Stimulated activated CD4-positive, alpha-beta T cell treated with anti-CD3 and anti-CD28 coated beads, Interleukin-15, amount 100 ng/mL, for 1 hour (primary cell): ENCODE measurements around the gene RAB3D.

Source experiments
- DNase-seq, 2 donors: peaks; one replicate each; pipeline ENCODE4 v3.0.0-alpha.2; 2020; ENCODE audit warnings: low read depth in 1 of 2, low spot score in 1 of 2

The RAB3D gene

DNA sequence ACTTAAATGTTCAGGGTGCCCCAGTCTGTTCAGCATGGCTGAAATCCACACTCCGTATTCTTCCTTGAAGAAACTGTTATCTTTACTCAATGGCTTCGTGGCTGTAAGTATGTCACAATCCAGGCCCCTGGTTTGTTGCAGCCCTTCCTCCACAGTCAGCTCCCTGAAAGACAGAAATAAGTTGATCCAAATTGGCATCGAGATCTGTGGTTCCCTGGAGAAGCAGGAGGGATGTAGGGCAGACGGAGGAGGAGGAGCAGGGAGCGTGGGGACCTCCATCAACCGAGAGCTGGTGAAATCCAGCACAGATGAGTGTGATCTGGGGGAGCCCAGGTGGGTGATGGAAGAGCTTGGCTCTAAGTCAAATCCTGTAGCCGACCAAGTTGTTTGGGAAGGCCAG, 43.2 kb downstream of the RAB3D start:
- no peak for DNase-seq

DNA sequence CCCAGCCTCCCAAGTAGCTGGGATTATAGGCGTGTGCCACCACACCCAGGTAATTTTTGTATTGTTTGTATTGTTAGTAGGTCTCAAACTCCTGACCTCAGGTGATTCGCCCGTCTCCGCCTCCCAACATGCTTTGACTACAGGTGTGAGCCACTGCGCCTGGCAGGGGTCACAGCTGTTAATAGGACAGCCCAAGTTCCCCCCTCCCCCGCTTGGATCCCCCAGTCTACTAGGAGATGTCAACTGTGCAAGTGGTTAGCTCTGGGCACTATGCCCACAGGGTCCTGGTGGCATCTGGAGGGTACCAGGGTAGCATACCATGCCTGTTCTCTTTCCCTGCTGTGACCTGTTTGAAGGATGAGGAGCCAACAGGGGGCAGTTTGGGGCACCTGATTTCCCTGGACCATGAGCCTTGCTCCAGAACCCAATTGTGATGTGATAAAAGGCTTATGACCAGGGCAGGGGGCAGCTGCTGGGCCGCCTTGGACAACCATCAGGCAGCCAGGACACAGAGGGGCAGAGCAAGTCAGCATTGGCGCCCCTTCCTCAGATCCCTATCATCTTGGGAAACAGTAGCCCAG, 43.7 kb downstream of the RAB3D start, which contains the start of gene TSPAN16:
Gene TSPAN16 (plus strand): TSS at position 496 of the 581 bp plus-strand sequence. CDS start 138 bp downstream, outside the sequence.
- DNase-seq = no peak

DNA sequence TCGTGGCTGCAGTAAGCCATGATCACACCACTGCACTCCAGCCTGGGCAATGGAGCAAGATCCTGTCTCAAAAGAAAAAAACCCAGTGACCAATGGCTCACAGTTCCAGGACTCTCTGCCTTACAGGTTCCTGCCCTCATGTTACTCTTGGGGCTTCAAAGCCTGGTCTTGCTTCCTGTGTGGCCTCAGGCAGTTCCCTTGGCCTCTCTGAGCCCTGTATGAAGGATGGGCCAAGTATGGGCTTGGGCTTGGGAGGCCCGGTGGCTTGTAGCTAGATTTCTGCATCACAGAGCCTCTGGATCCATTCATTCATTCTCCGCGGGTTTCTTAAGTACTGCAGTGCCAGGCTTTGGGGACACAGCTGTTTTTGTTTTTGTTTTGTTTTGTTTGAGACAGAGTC, 44.3 kb downstream of the RAB3D start:
- no peak for DNase-seq

DNA sequence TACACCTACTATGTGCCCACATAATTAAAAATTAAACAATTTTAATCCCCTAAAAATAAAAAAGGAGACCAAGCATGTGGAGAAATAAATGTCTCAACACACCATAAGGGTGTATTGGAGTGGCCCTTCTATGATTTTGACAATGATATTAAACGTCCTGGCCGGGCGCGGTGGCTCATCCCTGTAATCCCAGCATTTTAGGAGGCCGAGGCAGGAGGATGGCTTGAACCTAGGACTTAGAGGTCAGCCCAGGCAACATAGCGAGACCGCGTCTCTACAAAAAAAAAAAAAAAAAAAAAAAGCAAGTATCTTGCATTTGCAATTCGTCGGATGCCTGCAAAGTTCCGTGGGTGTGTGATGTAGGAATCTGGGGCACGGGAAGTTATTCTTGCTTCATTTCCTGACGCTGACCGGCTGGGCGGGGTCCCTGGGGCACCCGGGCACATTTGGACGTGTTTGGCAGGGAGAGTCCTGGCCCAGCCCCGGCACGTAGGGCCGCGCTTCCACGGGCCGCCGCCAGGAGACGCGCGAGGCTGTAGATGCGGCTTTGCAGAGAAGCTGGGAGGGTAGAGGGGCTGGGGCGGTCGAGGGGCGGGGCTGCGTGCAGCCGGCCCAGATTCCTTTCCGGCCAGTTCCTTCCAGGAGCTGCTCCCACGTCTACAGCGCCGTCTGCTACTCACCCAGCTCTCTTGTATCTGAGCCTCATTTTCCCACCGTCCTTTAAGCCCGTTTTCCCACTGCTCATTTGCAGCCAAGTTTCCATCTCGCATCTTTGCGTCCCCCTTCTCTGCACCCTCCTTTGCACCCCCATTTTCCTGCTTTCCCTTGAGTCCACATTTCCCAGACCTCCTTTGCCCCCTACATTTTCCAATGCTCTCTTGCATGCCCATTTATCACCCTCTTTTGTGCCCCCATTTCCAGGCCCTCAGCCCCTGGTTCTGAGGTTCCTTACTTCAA, 45.7 kb downstream of the RAB3D start:
- DNase-seq = peak; percentile 61 to 82

DNA sequence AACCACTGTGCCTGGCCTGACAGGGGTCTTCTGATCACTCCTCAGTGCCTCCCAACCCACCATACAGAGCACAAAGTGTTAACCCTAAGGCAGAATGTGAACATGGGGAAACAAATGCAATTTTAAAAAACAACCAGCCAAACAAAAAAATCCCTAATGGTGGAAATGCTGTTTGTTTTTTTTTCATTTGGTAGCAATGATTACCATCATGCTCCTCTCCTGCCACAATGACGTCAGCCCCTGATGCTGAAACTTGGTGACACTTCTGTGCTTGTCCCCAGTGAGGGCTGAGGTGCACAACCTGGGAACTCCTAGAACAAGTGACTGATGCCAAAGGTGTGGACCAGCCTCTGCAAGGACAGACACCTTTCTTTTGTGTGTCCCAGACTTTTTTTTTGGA, 47.5 kb downstream of the RAB3D start:
- no peak for DNase-seq

DNA sequence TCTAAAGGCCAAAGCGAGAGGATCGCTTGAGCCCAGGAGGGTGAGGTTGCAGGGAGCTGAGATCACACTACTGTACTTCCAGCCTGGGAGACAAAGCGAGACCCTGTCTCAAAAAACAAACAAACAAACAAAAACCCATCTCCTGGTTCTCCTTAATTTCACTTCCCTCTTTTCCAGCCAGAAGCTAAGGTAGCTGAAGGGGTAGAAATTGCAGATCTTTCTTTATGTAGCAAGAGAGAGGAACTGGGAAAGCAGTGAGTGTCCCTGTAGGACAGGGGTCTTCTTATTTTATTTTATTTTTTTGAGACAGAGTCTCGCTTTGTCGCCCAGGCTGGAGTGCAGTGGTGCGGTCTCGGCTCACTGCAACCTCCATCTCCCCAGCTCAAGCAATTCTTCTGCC, 48.0 kb downstream of the RAB3D start:
- DNase-seq = no peak

DNA sequence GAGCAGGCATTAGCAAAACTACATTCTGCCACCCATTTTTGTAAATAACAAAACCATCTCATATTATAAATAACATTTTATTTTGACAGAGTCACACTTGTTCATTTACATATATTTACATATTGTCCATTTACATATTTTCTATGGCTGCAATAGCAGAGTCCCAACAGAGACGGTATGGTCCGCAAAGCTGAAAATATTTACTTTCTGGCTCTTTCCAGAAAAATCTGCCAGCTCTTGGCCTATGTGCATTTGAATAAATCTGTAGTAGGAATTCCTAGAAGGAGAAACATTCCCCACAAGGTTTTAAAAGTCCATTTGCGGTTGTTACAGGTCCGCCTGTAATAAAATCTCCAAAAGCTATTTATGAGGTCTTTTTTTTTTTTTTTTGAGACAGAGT, 49.2 kb downstream of the RAB3D start:
- no peak for DNase-seq

DNA sequence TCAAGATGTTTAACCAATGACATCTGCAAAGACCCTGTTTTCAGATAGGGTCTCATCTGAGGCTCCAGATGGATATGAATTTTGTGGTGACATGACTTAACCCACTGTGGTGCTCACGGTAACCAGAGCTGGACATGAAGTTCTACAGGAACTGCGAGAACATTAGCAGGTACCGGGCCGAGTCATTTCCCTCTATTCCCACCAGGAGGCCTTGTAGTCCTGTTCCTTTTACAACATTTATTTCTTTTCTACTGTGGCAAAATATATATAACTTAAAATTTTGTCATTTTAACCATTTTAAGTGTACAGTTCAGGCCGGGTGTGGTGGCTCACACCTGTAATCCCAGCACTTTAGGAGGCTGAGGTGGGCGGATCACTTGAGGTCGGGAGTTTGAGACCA, 51.1 kb downstream of the RAB3D start:
- DNase-seq = no peak

DNA sequence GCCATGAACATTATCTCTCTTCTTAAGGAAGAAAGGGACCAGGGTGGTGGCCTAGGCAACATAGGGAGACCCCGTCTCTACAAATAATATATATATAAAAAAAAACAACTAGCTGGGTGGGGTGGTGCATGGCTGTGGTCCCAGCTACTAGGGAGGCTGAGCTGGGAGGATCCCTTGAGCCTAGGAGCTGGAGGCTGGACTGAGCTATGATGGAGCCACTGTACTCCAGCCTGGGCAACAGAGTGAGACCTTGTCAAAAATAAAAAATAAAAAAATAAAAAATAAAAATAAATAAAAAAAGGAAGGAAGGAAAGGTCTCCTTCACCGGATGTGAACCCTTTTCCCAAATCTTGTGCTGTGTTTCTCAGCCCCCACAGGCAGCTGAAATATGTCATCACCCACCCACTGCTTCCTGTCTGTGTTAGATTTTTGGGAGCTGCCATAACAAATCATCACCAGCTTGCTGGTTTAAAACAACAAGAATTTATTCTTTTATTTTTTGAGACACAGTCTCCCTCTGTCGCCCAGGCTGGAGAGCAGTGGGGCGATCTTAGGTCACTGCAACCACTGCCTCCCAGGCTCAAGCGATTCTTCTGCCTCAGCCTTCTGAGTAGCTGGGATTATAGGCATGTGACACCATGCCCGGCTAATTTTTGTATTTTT, 53.0 kb downstream of the RAB3D start:
- DNase-seq = no peak

DNA sequence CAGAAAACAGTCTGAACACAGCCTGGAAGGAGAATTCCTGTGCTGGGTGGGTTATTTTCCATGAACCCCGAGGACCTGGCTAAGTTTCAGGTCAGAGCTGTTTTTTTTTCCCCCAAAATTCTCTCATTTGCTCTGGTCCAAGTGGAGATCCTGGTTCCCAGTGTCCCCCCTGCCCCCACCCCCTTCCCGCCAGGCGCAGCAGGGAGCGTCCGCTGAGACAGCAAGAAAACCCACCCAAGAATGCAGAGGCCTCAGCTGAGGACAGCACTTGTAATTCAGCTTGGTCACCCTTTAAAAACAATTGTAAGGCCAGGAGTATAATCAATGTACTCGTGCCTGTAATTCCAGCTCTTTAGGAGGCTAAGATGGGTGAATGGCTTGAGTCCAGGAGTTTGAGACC, 54.9 kb downstream of the RAB3D start:
- no peak for DNase-seq

DNA sequence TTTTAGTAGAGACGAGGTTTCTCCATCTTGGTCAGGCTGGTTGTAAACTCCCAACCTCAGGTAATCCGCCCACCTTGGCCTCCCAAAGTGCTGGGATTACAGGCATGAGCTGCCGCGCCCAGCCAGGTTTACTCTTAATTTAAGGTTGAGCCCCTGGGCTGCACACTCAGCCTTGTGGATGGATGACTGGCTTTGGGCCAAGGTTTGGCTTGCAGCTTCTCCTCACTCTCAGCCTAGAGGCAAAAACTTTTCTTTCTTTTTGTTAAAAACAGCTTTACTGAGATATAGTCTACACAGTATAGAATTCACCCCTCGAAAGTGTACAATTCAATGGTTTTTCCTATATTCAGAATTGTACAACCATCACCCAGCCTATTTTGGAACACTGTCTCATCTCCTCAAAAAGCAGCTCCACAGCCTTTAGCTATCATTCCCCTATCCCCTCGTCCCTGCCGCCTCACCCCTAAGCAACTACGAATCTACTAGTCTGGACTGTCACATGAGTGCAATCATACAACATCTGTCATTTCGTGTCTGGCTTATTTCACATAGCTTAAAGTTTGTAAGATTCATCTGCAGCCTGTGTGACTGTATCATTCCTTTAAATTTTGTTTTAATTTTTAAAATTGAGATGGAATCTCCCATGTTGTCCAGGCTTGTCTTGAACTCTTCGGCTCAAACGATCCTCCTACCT, 58.0 kb downstream of the RAB3D start:
- no peak for DNase-seq

DNA sequence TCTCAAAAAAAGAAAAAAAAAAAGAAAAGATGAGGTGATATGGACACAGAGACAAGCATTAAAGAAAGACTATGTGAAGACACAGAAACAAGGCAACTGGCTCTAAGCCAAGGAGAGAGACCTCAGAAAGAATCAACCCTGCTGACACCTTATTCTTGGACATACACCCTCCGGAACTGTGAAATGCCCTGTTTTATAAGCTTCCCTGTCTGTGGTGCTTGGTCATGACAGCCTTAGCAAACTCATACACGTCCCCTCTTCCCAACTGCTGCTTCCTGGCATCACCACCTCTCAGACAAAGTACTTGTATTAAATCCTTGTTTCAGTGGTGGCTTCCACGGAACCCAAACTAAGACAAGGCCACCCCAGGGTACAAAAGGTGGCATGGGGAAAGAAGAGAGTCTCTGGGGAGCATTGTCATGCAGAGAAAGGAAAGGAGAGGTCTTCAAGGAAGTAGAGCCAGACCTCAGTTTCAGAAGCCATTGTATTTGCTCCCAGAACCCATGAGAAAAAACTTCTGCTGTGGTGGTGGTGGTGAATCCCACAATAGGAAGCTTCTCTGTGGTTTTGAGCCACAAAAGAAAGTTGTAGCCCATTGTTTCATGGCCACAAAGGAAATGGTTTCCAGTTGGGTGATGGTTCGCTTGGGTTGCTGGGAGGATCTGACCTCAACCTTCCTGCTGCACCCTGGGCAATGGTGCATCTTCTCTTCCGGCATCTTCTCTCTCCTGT, 59.8 kb downstream of the RAB3D start:
- no peak for DNase-seq

DNA sequence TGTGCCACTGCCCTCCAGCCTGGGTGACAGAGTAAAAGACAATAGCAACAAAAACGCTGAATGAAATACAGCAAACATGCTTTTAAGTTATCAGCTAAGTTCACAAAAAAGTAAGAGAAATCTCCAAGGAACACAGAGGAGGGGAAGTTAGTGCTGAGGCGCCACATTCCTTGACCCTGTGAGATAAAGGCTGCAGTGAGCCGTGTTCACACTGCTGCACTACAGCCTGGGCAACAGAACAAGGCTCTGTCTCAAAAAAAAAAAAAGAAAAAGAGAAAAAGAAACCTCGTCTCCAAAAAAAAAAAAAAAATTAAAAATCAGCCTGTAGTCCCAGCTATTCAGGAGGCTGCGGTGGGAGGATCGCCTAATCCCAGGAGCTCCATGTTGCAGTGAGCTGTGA, 60.8 kb downstream of the RAB3D start:
- no peak for DNase-seq

DNA sequence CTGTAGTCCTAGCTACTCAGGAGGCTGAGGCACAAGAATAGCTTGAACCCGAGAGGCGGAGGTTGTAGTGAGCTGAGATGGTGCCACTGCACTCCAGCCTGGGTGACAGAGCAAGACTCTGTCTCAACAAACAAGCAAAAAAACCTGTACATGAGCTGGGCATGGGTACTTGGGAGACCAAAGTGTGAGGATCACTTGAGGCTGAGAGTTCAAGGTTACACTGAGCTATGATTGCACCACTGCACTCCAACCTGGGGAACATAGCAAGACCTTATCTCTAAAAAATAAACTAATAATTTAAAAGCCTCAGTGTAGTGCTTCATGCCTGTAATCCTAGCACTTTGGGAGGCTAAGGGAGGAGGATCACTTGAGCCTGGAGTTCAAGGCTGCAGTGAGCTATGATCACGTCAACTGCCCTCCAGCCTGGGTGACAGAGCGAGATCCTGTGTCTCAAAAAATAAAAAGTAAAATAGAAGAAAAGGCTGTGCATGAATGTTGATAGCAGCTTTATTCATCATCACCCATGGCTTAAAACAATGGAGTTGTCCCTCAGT, 64.8 kb downstream of the RAB3D start:
- DNase-seq = no peak

DNA sequence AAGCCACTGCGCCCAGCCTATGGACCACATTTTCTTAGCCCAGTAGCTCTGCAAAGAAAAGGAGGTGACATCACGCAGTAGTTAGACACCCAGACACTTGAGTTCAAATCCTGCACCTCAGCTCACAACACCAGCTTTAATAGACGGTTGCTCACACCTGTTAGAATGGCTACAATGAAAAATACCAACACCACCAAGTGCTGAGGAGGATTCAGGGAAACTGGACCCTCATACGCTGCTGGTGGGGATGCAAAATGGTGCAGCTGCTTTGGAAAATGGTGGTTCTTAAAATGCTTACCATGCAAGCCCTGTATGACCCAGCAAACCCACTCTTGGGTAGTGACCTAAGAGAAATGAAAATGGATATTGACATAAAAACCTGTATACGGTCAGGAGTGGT, 65.5 kb downstream of the RAB3D start:
- no peak for DNase-seq

DNA sequence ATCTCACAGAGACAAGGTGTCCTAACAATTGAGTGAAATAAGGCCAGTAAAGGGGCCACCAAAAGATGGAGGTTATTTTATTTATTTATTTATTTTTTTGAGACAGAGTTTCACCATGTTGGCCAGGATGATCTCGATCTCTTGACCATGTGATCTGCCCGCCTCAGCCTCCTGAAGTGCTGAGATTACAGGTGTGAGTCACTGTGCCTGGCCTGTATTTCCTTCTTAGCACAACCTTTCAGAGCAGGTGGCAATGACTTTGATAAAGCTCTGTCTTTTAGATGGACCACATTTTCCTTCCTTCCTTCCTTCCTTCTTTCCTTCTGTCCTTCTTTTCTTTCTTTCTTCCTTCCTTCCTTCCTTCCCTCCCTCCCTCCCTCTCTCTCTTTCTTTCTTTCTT, 66.2 kb downstream of the RAB3D start:
- DNase-seq = no peak
